Panc1 (cell line): ENCODE measurements around the gene CCDC28A. TPM values are rescaled to one million over a fixed set of nuclear protein-coding genes. Genes with fewer than 3 reads are reported as not detected.

Experiments used
- ATAC-seq: fragments of 200-7000 bp; cut with Tn5 transposase; 2 replicates; pipeline ENCODE4 v1.9.1; 2020; ENCODE audit warnings: mild to moderate bottlenecking, moderate library complexity
- BruUV-seq: library from RNA; stranded (reverse); fragments of 400-500 nt; replicated peaks from 2 replicates; lab custom pipeline; 2021; lab: Mats Ljungman, UMichigan
- CTCF ChIA-PET: fragments of 300-600 bp; sonication (Branson Sonifier 250); formaldehyde crosslinking; loops from one replicate; lab custom pipeline; 2022; ENCODE audit warnings: antibody characterized with exemption; lab: Charles Lee
- POLR2A ChIA-PET: fragments of 300-600 bp; sonication (Branson Sonifier 250); formaldehyde crosslinking; loops from one replicate; lab custom pipeline; 2022; ENCODE audit warnings: antibody characterized with exemption; lab: Charles Lee
- DNase-seq: peaks from one replicate; pipeline ENCODE4 v3.0.0-alpha.2; 2010; ENCODE audit warnings: low read depth, low spot score
- H3K27ac ChIP-seq: 2 replicates; pipeline ENCODE4 v1.5.1; 2011; ENCODE audit warnings: mild to moderate bottlenecking, low read length, inconsistent platforms
- H3K27me3 ChIP-seq: fragments of 200-500 bp; sonication (Bioruptor generic); 2 replicates; pipeline ENCODE4 v1.6.0; 2014; ENCODE audit warnings: low read length, inconsistent platforms; ENCODE audit not compliant: control insufficient read depth, insufficient read depth
- H3K36me3 ChIP-seq: fragments of 200-500 bp; sonication (Bioruptor generic); 2 replicates; pipeline ENCODE4 v1.5.1; 2014; ENCODE audit warnings: inconsistent platforms, mild to moderate bottlenecking, low read length, moderate library complexity; ENCODE audit not compliant: control insufficient read depth, insufficient read depth
- H3K4me1 ChIP-seq: 2 replicates; pipeline ENCODE4 v1.5.1; 2011; ENCODE audit warnings: inconsistent platforms, mild to moderate bottlenecking, low read length, moderate library complexity; ENCODE audit not compliant: control insufficient read depth, insufficient read depth
- H3K4me3 ChIP-seq, 2 experiments: 2 replicates each; pipeline ENCODE4 v1.5.1; 2011 to 2012; ENCODE audit warnings: low read depth in 2 of 2, low read length in 2 of 2, mild to moderate bottlenecking in 2 of 2, inconsistent platforms in 1 of 2, moderate library complexity in 1 of 2
- H3K9me3 ChIP-seq: fragments of 200-500 bp; sonication (Bioruptor generic); 2 replicates; pipeline ENCODE4 v1.5.1; 2014; ENCODE audit warnings: low read depth, mild to moderate bottlenecking, inconsistent platforms, low read length, moderate library complexity; ENCODE audit not compliant: control insufficient read depth, insufficient read depth
- CTCF ChIP-seq: fragments of 450-650 bp; IDR thresholded peaks from 2 replicates; pipeline ENCODE4 v1.5.1; 2017; ENCODE audit warnings: mild to moderate bottlenecking
- POLR2AphosphoS5 ChIP-seq: IDR thresholded peaks from 2 replicates; pipeline ENCODE4 v1.6.1; 2012; ENCODE audit warnings: mild to moderate bottlenecking, low read depth, low read length, moderate library complexity
- SIN3A ChIP-seq: IDR thresholded peaks from 2 replicates; pipeline ENCODE4 v1.6.1; 2012; ENCODE audit warnings: low read depth, mild to moderate bottlenecking, low read length, moderate library complexity, borderline replicate concordance; ENCODE audit not compliant: insufficient read depth
- TCF7L2 ChIP-seq: IDR thresholded peaks from 2 replicates; pipeline ENCODE4 v1.6.1; 2011; ENCODE audit warnings: mild to moderate bottlenecking, low read depth, low read length, inconsistent platforms
- in situ Hi-C: cut with HindIII; loops from 2 replicates; pipeline ENCODE4 v1.10.0; 2016; ENCODE audit warnings: low sequenced_read_pairs, low pct_unique_long_range_greater_than_20kb
- intact Hi-C: fragments of 100-400 bp; cut with micrococcal nuclease; formaldehyde crosslinking; loops from one replicate; pipeline ENCODE4 v1.10.0; 2022; ENCODE audit not compliant: unreplicated experiment
- total RNA-seq: library from RNA; stranded (reverse); gene quantifications from one replicate; pipeline ENCODE4 v1.2.1, GENCODE V29; 2021; ENCODE audit not compliant: unreplicated experiment
- TF ChIP-seq, protein P1 (sequence below), 2 experiments: IDR thresholded peaks; 2 replicates each; pipeline ENCODE4 v1.6.1; 2011 to 2012; ENCODE audit warnings: low read depth in 2 of 2, control low read depth in 1 of 2, low read length in 1 of 2, mild to moderate bottlenecking in 1 of 2, moderate library complexity in 1 of 2; ENCODE audit not compliant: insufficient read depth in 1 of 2

Gene CCDC28A
- total RNA-seq, 1 experiment from 2014 or later: 4.7 TPM

DNA sequence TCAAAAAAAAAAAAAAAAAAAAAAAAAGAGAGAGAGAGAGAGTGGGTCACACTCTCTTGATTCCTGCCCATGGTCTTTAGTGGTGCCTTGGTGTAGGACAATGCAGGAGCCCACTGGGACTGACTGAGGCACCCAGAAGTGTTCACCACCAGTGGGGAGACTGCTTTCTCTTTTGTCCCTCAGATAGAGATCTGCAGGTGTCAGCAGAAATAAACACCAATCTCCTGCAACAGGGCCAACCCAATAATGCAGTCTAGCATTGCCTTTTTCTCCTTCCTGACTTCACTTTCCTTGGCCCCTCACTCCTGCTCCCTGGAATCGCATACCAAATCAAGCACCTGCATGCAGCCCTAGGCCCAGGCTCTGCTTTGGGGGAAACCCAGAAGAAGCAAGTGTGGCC lies 39.0 kb upstream of the CCDC28A start:
- Histone ChIP-seq H3K36me3 (no peaks in the 10 kb centered on the region), H3K27ac (no peak overlapping the region), H3K4me1 (no peaks in the 10 kb centered on the region), H3K27me3 (no peaks in the 10 kb centered on the region), H3K4me3 (no peak overlapping the region), H3K9me3 (no peaks in the 10 kb centered on the region)
- intact Hi-C loops: no loop called here
- ATAC-seq: no peak
- no peak for TF ChIP-seq POLR2AphosphoS5
- no peak for TF ChIP-seq SIN3A
- no peak for TF ChIP-seq TCF7L2
- TF ChIP-seq, protein P1, sequence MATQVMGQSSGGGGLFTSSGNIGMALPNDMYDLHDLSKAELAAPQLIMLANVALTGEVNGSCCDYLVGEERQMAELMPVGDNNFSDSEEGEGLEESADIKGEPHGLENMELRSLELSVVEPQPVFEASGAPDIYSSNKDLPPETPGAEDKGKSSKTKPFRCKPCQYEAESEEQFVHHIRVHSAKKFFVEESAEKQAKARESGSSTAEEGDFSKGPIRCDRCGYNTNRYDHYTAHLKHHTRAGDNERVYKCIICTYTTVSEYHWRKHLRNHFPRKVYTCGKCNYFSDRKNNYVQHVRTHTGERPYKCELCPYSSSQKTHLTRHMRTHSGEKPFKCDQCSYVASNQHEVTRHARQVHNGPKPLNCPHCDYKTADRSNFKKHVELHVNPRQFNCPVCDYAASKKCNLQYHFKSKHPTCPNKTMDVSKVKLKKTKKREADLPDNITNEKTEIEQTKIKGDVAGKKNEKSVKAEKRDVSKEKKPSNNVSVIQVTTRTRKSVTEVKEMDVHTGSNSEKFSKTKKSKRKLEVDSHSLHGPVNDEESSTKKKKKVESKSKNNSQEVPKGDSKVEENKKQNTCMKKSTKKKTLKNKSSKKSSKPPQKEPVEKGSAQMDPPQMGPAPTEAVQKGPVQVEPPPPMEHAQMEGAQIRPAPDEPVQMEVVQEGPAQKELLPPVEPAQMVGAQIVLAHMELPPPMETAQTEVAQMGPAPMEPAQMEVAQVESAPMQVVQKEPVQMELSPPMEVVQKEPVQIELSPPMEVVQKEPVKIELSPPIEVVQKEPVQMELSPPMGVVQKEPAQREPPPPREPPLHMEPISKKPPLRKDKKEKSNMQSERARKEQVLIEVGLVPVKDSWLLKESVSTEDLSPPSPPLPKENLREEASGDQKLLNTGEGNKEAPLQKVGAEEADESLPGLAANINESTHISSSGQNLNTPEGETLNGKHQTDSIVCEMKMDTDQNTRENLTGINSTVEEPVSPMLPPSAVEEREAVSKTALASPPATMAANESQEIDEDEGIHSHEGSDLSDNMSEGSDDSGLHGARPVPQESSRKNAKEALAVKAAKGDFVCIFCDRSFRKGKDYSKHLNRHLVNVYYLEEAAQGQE (IDR thresholded peaks at IDR 0.05; ENCODE audit: insufficient read depth in 1 of 2, low read depth in 2 of 2, low read length in 1 of 2): no peak
- TF ChIP-seq CTCF: no peak
- ChIA-PET CTCF (no interaction called here), POLR2A (interaction anchor here (0.6 kb wide), 1 partner anchor 115 kb away, joined by 11 read pairs; no protein-coding TSS in a partner anchor)
- BruUV-seq: no TSS peak
- in situ Hi-C loops: no loop called here
- no peak for DNase-seq

DNA sequence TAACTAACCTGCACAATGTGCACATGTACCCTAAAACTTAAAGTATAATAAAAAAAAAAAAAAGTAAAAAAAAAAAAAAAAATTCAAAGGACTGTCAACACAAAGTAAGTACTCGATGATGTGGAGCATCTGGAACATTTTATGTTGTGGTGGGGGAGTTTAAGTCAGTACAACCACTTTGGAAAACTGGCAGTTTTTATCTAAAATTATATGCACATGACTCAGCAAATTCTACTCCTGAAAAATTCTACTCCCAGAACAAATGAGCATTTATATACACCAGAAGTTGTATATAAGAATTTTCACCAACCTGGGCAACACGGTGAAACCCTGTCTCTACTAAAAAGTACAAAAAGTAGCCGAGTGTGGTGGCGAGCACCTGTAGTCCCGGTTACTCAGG lies 36.9 kb upstream of the CCDC28A start:
- Histone ChIP-seq H3K9me3 (no peaks in the 10 kb centered on the region), H3K4me3 (no peak overlapping the region), H3K27ac (no peak overlapping the region), H3K4me1 (no peaks in the 10 kb centered on the region), H3K27me3 (no peaks in the 10 kb centered on the region), H3K36me3 (no peaks in the 10 kb centered on the region)
- intact Hi-C loops: no loop called here
- CTCF ChIA-PET: no interaction called here
- TF ChIP-seq POLR2AphosphoS5 (no peak), TCF7L2 (no peak), CTCF (no peak), SIN3A (no peak)
- TF ChIP-seq, protein P1 (IDR thresholded peaks at IDR 0.05; ENCODE audit: insufficient read depth in 1 of 2, low read depth in 2 of 2, low read length in 1 of 2): no peak
- POLR2A ChIA-PET: interaction anchor here (0.6 kb wide), 1 partner anchor 10 kb away, joined by 10 read pairs; no protein-coding TSS in a partner anchor
- in situ Hi-C loops: no loop called here
- ATAC-seq (no peak), DNase-seq (no peak)
- BruUV-seq: no TSS peak
